GM18498 (cell line): ENCODE results near the gene CYP2W1.
A peak's percentile ranks its signal among the peaks of the same experiment; 100 is the strongest.
"Not testable (repeated sequence)": the region's sequence is repeated elsewhere in the genome, so short reads cannot be mapped to it uniquely, and the experiment has no call there.

Experiments used
- ATAC-seq: cut with Tn5 transposase; IDR thresholded peaks from one replicate; pipeline ENCODE4 v1.9.1; 2021; ENCODE audit warnings: mild to moderate bottlenecking, moderate library complexity; ENCODE audit not compliant: unreplicated experiment

The CYP2W1 gene

DNA sequence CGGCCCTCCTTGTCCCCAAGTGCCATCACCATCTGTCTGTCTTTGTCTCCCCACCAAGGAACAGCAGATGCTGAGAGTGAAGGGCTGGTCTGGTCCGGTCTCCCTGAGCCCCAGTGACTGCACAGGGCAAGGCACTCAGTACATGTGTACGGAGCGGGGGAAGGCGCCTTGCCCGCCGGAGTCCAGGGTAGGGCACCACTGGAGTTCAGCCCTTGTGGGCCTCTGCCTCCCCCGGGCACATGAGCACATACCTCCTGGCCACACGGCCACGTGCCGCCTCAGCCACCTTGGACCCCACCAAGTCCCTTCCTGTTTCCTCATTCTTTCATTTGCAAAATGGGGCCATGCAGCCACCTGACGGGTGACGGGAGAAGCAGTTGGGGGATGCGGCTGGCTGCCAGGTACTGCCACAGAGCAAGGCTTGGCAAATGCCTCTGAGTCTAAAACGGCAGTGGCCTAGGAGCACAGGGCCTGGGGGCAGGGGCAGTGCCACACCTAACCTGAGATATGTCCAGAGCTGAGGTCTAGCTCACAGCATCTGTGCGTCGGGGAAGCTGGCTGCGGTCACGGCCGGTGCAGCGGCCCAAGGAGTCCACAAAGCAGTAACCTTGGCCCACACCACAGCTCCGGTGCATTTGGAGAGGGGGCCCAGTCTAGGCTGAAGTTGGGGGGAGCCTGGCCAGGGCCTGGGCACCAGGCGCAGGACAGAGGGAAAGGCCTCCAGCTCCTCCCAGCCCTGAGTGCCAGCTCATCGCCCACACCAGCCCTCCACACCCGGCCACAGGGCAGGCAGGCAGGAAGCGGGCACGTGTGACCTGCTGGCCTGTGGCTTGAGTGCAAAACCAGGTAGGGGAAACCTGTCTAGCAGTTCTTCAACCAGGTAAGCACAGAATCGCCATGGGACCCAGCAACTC is 33.7 kb upstream of the CYP2W1 start:
- ATAC-seq: no peak

DNA sequence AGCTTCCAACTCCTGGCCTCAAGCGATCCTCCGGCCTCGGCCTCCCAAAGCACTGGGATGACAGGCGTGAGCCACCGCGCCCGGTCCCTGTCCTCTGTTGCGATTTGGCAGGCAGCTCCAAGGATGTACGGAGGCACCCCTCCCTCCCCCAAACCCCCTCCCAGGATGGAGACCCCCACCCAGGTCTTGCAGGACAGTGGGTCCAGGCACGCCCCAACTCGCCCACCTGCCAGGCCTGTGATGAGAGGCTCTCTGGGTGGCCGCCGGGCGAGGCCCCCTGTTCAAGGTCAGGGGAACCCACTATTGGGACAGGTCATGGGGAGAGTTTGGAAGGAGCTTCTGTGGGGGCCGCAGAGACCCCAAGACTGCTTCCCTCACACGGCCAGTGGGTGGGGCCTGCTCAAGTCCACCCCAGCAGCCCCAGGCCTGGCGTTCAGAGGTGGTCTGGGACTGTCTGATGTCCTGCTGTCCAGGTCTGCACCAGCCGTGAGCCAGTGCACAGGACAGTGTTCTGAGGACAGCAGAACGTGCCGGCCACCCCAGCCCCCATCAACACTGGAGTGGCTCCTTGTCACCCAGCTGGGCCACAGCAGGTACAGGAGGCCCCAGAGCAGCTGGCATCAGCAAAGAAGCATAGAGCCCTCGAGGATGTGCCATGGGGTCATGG is 31.0 kb upstream of the CYP2W1 start:
- no peak for ATAC-seq

DNA sequence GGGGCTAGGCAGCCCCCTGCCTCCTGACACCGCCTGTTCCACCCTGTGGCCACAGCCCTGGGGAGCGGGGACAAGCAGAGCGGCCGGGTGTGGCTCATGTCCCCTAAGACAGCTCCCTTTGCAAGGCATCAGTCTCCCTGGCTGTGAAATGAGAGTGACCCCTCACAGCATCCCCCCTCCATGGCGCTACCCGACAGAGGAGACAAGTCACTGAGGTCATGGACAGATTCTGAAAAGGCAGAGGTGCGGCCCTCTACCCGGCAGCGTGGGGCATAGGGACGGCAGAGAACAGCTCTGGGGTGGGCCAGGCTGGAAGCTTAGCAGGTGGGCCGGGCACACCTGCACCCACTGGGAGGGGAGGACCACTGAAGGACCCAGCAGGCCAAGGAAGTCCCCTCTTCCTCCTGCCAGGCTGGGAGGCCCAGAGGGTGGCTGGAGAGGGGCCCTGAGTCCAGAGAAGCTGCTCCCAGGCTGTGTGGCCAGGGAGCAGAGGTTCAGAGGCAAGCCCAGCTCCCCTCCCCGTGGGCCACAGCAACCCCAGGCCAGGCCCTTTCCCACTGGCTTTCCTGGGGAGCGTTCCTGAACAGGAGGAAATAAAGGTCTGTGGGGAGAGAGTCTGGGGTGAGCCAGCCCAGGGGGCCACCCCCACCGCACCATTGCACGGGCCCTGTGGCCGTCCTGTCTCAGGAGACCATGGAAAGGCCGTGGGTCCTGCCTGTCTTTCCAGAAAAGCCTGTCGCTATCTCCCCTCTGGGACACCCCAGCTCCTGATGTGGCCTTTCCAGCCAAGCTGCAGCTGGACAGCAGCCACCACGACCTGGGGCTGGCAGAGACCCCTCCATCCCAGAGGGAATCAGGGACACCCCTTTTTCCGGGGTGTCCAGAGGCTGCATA is 30.2 kb upstream of the CYP2W1 start:
- no peak for ATAC-seq

DNA sequence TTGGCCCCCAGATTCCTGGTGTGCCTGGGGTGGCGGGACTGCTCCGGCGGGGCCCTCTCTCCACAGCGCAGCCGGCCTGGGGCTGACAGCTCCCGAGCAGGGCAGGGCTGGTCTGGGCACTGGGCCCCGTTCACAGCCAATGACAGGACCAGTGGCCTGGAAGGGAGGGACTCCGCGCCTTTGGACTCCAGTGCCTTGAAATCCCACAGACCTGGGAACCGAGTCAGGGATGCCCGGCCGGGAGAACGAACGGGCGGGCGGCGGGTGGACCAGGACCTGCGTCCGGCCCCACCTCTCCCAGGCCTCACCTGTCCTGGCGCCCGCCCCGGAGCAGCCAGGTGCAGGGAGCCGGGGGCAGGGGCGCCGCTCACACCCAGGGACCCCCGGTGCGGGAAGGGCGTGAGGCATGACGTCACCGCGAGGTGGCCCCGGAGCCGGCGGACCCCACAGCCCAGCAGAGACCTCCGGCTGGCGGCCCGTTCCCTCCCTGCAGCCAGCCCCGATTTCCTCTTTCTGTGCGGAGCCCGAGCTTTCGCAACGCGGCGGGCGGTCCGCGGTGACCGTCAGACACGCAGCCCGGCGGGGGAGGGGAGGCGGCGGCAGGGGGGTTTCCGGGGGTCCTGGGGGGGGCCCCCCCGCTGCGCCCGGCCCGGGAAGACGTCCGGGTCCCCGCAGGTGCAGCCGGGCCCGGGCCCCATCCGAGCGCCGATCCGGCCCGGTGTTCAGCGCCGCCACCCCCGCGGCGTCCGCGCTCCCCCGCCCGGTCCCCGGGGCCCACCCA is 29.2 kb upstream of the CYP2W1 start:
- ATAC-seq: peak; percentile 7

DNA sequence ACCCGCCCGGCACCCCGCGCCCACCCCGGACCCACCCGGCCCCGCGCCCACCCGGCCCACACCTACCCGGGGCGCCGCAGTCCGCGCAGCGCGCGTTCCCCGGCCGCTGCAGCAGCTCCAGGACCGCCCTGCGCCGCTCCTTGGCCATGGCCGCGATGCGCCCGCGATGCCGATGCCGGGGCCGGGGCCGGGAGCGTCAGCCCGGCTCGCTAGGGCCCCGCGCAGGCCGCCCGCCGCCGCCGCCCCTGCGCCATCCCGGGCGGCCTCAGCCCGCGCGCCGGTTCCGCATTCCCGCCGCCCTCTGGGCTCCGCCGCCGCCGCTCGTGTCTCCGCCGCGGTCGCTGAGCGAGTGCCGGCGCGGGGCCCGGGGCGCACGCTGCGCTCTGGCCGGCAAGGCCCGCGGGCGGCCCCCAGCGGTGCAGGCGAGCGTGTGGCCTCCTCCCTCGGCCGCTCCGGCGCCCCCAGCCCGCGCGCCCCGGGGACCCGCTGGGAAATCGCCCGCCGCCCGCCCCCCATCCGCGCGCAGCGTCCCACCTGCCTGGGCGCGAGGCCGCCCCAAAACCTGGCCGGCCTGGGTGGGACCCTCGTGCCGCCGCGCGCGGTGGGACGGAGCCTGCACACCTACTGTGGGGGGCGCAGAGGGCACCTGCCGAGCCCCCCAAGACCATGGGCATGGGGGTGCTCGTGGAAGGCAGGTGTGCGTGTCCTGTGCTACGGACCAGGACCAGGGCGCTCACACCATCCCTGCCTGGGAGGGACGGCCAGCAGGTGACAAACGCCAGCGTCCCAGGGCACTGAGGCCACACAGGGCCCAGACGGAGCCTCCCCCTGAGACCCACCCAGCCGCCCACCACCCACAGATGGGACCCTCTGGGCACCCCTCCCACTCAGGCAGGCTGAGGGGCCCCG is 28.4 kb upstream of the CYP2W1 start, which contains the start of gene ADAP1:
Gene ADAP1 (minus strand): TSS at position 351 of the 909 bp plus-strand sequence. CDS start 203 bp downstream, at position 148.
- ATAC-seq: peak; percentile 59

DNA sequence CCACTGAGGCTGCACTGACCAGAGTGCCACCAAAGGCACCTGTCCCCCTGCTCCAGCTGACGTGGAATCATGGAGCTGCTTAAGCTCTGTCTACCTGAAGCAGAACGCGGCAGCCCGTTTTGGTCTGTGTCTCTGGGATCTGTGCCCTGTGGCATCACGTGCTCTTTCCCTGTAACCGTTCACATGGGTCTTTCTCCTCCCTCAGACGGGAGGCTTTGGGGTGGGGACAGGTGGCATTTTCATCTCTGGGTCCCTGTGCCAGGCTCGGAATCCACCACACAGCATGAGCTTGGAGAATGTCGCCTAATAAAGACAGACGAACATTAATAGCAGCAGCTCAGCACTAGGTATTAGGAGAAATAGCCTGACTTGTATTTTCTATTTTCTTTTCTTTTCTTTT is 26.9 kb upstream of the CYP2W1 start:
- no peak for ATAC-seq

DNA sequence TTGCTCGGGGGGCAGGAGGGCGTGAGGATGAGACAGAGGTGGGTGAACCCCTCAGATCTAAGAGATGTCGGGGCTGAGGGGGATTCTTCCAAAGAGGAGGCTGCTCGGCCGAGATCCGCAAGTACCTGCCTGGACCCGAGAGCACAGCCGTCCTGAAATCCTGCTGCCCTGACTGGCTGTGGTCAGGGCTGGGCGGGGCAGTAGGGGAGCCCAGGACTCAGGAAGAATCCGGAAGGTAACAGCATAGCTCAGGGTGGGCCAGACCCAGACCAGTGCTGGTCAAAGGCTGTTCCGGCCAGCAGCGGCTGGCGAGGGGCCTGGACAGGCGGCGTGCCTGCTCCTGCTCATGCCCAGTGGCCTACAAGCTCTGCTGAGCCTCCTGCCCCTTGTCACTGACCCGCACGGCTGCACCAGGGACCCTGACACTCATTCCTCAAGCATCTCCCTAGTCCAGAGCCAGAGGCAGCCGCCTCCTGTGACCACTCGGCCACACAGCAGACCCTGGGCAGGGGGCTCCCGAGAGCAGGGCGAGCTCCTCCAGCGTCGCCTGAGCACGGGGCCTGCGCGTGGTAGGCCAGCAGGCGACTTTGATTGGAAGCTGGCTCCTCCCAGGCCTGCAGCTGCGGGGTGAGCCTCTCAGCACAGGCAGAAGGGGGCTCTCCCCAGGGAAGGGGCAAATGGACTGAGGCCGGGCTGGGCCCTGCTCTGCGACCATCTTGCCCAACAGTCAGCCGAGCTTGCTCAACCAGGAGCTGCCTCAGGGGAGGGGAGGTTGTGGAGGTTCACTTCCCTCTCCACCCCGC is 25.4 kb upstream of the CYP2W1 start:
- no peak for ATAC-seq

DNA sequence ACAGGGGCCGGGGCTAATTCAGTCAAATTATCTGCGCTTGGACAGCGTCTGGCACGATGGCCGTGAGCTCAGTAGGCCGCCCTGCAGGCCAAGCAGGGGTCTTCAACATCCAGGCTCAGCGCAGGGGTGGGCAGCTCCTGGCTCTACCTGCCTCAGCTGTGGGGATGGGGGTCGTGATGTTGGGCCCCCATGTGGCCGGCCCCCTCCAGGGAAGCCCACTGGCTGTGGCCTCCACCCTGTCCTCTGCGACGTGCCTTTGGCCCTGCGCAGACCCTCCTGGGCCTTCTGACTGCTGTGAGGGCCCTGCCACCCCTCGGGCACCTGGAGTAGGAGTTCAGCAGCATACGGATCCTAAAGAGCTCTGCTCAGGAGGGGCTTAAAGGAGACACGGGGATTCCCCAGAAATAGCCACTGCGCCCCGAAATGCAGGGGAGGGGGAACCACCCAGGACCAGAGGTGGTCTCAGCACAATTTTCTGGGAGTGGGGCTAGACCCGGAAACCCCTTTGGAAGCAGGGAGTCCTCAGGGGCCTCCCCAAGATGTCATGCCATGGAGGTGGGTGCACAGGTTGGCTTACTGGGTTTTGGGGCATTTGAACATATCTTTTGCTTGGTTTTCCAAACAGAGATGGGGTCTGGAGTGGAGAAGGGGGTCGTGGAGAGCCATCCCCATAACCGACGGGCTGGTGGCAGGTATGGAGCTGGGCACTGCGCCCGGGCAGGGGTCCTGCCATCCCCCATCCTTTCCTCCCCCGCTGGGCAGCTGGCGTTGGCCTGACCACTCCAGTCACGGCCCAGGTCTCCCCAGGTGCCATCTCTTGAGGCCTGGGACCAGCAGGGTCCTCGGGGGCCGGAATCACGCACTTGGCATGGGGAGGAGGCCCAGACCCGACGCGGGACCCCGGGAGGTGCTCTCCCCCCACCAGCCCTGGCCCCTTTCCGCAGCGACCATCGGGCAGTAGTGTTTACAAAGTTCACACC is 24.5 kb upstream of the CYP2W1 start:
- ATAC-seq: no peak

DNA sequence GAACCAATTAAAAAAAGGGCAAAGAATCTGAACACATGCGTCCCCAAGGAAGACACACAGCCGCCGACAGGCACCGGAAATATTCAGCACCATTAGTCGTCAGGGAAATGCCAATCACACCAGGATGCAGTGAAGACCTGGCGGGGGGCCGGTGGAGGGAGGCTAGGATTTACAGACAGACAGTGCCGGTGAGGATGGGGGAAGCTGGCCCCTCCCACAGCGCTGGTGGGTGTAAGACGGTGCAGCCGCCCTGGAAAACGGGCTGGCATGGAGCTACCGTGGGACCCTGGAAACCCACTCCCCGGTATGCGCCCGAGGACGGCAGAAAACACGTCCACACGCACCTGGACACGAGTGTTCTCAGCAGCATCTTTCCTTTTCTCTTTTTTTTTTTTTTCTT is 23.7 kb upstream of the CYP2W1 start:
- ATAC-seq: no peak

DNA sequence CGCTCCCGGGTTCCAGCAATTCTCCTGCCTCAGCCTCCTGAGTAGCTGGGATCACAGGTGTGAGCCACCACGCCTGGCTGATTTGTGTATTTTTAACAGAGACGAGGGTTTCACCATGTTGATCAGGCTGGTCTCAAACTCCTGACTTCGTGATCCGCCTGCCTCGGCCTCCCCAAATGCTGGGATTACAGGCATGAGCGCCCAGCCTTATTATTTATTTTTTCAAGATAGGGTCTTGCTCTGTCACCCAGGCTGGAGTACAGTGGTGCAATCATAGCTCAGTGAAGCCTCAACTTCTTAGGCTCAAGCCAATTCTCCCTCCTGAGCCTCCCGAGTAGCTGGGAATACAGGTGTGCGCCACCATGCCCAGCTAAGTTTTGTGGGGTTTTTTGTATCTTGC is 23.2 kb upstream of the CYP2W1 start:
- ATAC-seq: not testable (repeated sequence)

DNA sequence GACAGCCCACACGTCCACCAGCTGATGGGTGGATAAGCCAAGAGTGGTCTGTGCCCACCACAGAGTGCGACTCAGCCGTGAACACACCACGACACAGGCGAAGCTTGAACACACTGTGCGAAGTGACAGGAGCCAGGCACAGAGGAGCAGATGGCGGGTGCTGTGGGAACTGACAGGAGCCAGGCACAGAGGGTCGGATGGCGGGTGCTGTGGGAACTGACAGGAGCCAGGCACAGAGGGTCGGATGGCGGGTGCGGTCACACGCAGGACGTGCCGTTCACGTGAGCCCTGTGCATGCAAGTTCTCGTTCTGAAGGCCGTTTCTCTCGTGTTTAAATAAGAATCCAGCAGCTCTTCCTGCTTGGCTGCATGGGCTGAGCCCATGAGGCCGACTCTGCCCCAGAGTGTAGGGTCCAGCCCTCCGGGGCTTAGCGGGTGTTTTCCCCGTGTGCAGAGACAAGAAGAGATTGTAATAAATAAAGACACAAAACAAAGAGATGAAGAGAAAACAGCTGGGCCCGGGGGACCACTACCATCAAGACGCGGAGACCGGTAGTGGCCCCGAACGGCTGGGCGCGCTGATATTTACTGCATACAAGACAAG is 22.6 kb upstream of the CYP2W1 start:
- no peak for ATAC-seq

DNA sequence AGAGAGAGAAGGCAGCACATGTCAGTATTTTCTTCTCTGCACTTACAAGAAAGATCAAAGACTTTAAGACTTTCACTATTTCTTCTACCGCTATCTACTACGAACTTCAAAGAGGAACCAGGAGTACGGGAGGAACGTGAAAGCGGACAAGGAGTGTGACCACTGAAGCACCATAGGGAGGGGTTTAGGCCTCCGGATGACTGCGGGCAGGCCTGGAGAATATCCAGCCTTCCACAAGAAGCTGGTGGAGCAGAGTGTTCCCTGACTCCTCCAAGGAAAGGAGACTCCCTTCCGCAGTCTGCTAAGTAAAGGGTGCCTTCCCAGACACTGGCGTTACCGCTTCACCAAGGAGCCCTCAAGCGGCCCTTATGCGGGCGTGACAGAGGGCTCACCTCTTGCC is 22.0 kb upstream of the CYP2W1 start:
- not testable (repeated sequence) for ATAC-seq

DNA sequence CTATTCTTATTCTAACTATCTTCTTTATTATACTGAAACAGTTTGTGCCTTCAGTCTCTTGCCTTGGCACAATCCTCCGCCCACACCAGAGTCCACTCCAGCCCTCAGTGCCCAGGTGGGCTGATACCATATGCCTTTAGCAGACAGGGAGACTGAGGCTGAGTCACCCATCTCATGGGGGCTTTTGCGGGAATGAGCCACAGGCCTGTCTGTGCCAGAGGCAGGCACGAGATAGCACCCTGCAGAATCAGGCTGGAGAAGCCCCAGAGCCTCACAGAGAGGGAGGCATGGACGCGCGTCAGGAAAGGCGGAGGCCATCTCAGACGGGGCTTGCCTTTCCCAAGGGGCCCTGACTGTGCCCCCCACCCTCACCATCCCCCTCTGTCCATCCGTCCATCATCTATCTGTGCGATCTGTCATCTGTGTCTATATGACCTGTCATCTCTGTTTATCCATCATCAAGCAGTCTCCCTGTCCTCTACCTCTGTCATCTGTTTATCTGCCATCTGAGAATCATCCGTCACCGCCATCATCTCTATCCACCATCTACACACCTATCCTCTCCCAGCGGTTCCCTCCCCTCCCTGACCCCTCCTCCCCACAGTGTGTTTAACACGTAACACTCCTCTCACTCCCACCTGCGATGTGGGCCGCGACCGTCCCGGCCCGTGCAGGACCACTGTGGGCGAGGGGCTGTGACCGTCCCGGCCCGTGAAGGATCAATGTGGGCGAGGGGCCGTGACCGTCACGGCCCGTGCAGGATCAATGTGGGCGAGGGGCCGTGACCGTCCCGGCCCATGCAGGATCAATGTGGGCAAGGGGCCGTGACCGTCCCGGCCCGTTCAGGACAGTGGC is 21.2 kb upstream of the CYP2W1 start:
- ATAC-seq: no peak

DNA sequence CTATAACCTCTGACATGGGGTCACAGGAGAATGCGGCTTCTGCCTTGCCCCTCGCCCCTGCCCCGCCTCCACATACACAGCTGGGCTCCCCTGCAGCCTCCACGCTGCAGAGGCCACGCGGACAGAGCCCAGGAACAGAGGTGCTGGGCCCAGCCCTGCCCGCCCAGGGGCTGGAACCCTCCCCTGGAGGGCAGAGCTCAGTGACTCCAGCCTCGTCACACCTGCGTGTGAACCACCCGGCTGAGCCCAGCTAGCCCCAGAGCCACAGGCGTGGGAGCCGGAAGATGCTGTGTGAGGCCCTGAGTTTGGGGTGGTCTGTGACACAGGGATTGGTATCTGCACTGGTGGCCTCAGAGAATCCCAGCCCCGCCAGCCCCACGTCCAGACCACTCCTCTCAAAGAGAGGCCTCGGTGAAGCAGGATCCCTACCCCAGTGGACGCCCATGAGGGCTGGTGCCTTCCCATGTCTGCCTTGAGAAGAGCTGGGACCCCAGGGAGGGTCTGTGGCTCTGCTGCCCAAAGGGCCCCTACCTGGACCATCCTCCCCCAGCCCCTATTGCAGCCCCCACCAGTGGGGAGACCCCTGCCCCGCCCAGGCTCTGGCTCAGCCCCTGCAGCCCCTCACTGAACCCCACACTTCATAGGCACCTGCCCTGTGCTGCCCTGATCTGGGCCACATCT is 20.4 kb upstream of the CYP2W1 start:
- ATAC-seq: no peak
